ENCODE results near the gene ZC3H18. TPM values are rescaled to one million over a fixed set of nuclear protein-coding genes. Genes with fewer than 3 reads are reported as not detected.

ZC3H18 gene
- total and polyA plus RNA-seq, 2 of the 4 experiments (the other 2 are of a cell fraction) = 3.4 to 21.3 TPM

- Histone ChIP-seq H3K23ac (ENCODE audit: low read depth, low read length) (no peak overlapping the region), H2AFZ (replicated peaks; ENCODE audit: low read length, poor library complexity) (no peak overlapping the region), H2BK120ac (ENCODE audit: low read depth, low read length) (no peak overlapping the region), H3K18ac (ENCODE audit: low read depth, low read length) (no peak overlapping the region), H3K36me3 (ENCODE audit: control insufficient read depth, insufficient read depth, low read length) (no peaks in the 10 kb centered on the region), H3K9me3 (ENCODE audit: control insufficient read depth, insufficient read depth, low read length) (peaks cover 3% of the 10 kb centered on the region; the same call in 1 of the 2 replicates), H3K56ac (ENCODE audit: extremely low read depth, insufficient read depth, low read length) (no peak overlapping the region), H2BK20ac (ENCODE audit: low read depth, low read length) (no peak overlapping the region), H4K8ac (ENCODE audit: low read depth in 2 of 2, low read length in 2 of 2) (no peak overlapping the region), H2BK15ac (ENCODE audit: low read depth, low read length) (no peak overlapping the region), H3K9ac (ENCODE audit: low read depth, low read length) (no peak overlapping the region), H4K20me1 (ENCODE audit: insufficient read depth, low read length) (no peaks in the 10 kb centered on the region), H3K4ac (ENCODE audit: low read depth, low read length) (no peak overlapping the region), H3K4me2 (ENCODE audit: low read depth, low read length) (no peak overlapping the region), H2BK5ac (ENCODE audit: low read depth, low read length, poor library complexity, severe bottlenecking) (no peak overlapping the region), H4K91ac (ENCODE audit: insufficient read depth, low read depth, low read length) (no peak overlapping the region), H3K4me3 (ENCODE audit: insufficient read depth, low read depth, low read length) (no peak overlapping the region), H3K27me3 (ENCODE audit: control insufficient read depth, insufficient read depth, low read length) (peaks cover 55% of the 10 kb centered on the region), H3K27ac (ENCODE audit: insufficient read depth, low read length) (no peak overlapping the region), H3K79me1 (ENCODE audit: low read depth in 1 of 2, low read length in 2 of 2) (no peaks in the 10 kb centered on the region), H2AK5ac (ENCODE audit: low read depth, low read length) (no peak overlapping the region), H4K5ac (ENCODE audit: low read depth, low read length) (no peak overlapping the region), H3K9me1 (ENCODE audit: insufficient read depth, low read length) (no peaks in the 10 kb centered on the region), H3K14ac (replicated peaks; ENCODE audit: low read depth, low read length) (no peak overlapping the region), H3K4me1 (ENCODE audit: control insufficient read depth, insufficient read depth, low read length) (no peaks in the 10 kb centered on the region; the same call in 1 of the 2 replicates), H2AK9ac (replicated peaks; ENCODE audit: low read depth, low read length, poor library complexity) (no peak overlapping the region)
- intact Hi-C loops (cut with micrococcal nuclease) (no loop called here), dilution Hi-C loops (cut with HindIII; ENCODE audit: low sequenced_read_pairs, unreplicated experiment) (no loop called here), in situ Hi-C loops (cut with MboI; ENCODE audit: low sequenced_read_pairs) (no loop called here)
- BruUV-seq (replicated peaks) = no TSS peak
- POLR2A ChIA-PET (ENCODE audit: unreplicated experiment) = no interaction called here
- TF ChIP-seq CEBPB (IDR thresholded peaks at IDR 0.05; ENCODE audit: low read depth, low read length) (no peak), MAFK (IDR thresholded peaks at IDR 0.05; ENCODE audit: low read depth, low read length) (no peak), MAZ (IDR thresholded peaks at IDR 0.05; ENCODE audit: borderline replicate concordance, low read depth, low read length) (no peak), BHLHE40 (IDR thresholded peaks at IDR 0.05; ENCODE audit: low read depth, low read length) (no peak), USF2 (IDR thresholded peaks at IDR 0.05; ENCODE audit: low read depth, low read length) (no peak), MXI1 (IDR thresholded peaks at IDR 0.05; ENCODE audit: borderline replicate concordance, low read depth, low read length) (no peak), RAD21 (IDR thresholded peaks at IDR 0.05; ENCODE audit: low read length) (no peak), ELK1 (IDR thresholded peaks at IDR 0.05; ENCODE audit: borderline replicate concordance, low read depth, low read length) (no peak), SMC3 (IDR thresholded peaks at IDR 0.05; ENCODE audit: low read depth, low read length) (no peak), FOS (IDR thresholded peaks at IDR 0.05; ENCODE audit: low read depth, low read length) (no peak), CHD1 (IDR thresholded peaks at IDR 0.05; ENCODE audit: low read depth, low read length) (no peak), RCOR1 (IDR thresholded peaks at IDR 0.05; ENCODE audit: insufficient replicate concordance, low read length) (no peak), RFX5 (IDR thresholded peaks at IDR 0.05; ENCODE audit: low read depth, low read length) (no peak), CTCF (conservative IDR thresholded peaks at IDR 0.05; ENCODE audit: low read depth, low read length) (no peak), NFE2L2 (IDR thresholded peaks at IDR 0.05; ENCODE audit: low read depth, low read length) (no peak), POLR2A (IDR thresholded peaks at IDR 0.05; ENCODE audit: low read depth, low read length) (no peak)
- WGBS, 2 experiments (ENCODE audit: extremely low coverage in 2 of 2, insufficient read length in 1 of 2) = 73% methylated on average over 3 of the region's 15 CpGs; no CpG with 5 or more reads in 1 of the 2 experiments
- DNase-seq = no peak
- no peak for ATAC-seq (ENCODE audit: low read depth)
- CTCF ChIA-PET = no interaction called here
Measured at GRCh38 chr16:88554711-88555264, 15.4 kb upstream of the ZC3H18 start.
